ENCODE data around the gene PRPSAP1.

DNA sequence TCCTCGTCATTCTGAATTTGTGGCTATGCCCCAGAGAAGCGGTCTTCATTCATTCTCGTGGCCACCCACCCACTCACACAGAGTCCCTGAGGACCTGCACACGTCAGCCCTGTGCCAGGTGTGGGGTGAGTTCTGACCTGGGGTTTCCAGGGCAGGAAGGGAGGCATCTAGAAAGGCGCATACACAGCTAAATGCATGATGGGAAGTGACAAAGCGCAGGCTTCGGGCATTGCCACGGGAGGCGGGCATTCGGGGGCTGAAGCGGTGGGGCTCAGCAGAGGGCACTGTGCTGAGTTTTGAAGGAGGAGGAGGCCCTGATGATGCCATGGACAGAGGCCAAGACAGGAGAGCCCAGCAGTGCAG lies 77.7 kb downstream of the PRPSAP1 start:
- TF ChIP-seq ZNF2 (tag by site-specific recombination; IDR thresholded peaks at IDR 0.05), result no peak
- no peak for TF ChIP-seq ZNF341 (tag by site-specific recombination; IDR thresholded peaks at IDR 0.05; ENCODE audit: low read depth)
- TF ChIP-seq, protein P1, sequence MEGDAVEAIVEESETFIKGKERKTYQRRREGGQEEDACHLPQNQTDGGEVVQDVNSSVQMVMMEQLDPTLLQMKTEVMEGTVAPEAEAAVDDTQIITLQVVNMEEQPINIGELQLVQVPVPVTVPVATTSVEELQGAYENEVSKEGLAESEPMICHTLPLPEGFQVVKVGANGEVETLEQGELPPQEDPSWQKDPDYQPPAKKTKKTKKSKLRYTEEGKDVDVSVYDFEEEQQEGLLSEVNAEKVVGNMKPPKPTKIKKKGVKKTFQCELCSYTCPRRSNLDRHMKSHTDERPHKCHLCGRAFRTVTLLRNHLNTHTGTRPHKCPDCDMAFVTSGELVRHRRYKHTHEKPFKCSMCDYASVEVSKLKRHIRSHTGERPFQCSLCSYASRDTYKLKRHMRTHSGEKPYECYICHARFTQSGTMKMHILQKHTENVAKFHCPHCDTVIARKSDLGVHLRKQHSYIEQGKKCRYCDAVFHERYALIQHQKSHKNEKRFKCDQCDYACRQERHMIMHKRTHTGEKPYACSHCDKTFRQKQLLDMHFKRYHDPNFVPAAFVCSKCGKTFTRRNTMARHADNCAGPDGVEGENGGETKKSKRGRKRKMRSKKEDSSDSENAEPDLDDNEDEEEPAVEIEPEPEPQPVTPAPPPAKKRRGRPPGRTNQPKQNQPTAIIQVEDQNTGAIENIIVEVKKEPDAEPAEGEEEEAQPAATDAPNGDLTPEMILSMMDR (tag by site-specific recombination; IDR thresholded peaks at IDR 0.05), result no peak
- no peak for TF ChIP-seq YY1 (tag by site-specific recombination; IDR thresholded peaks at IDR 0.05)
- TF ChIP-seq, protein P2, sequence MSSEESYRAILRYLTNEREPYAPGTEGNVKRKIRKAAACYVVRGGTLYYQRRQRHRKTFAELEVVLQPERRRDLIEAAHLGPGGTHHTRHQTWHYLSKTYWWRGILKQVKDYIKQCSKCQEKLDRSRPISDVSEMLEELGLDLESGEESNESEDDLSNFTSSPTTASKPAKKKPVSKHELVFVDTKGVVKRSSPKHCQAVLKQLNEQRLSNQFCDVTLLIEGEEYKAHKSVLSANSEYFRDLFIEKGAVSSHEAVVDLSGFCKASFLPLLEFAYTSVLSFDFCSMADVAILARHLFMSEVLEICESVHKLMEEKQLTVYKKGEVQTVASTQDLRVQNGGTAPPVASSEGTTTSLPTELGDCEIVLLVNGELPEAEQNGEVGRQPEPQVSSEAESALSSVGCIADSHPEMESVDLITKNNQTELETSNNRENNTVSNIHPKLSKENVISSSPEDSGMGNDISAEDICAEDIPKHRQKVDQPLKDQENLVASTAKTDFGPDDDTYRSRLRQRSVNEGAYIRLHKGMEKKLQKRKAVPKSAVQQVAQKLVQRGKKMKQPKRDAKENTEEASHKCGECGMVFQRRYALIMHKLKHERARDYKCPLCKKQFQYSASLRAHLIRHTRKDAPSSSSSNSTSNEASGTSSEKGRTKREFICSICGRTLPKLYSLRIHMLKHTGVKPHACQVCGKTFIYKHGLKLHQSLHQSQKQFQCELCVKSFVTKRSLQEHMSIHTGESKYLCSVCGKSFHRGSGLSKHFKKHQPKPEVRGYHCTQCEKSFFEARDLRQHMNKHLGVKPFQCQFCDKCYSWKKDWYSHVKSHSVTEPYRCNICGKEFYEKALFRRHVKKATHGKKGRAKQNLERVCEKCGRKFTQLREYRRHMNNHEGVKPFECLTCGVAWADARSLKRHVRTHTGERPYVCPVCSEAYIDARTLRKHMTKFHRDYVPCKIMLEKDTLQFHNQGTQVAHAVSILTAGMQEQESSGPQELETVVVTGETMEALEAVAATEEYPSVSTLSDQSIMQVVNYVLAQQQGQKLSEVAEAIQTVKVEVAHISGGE (tag by site-specific recombination; conservative IDR thresholded peaks at IDR 0.05; ENCODE audit: low read depth), result no peak
- TF ChIP-seq, protein P3, sequence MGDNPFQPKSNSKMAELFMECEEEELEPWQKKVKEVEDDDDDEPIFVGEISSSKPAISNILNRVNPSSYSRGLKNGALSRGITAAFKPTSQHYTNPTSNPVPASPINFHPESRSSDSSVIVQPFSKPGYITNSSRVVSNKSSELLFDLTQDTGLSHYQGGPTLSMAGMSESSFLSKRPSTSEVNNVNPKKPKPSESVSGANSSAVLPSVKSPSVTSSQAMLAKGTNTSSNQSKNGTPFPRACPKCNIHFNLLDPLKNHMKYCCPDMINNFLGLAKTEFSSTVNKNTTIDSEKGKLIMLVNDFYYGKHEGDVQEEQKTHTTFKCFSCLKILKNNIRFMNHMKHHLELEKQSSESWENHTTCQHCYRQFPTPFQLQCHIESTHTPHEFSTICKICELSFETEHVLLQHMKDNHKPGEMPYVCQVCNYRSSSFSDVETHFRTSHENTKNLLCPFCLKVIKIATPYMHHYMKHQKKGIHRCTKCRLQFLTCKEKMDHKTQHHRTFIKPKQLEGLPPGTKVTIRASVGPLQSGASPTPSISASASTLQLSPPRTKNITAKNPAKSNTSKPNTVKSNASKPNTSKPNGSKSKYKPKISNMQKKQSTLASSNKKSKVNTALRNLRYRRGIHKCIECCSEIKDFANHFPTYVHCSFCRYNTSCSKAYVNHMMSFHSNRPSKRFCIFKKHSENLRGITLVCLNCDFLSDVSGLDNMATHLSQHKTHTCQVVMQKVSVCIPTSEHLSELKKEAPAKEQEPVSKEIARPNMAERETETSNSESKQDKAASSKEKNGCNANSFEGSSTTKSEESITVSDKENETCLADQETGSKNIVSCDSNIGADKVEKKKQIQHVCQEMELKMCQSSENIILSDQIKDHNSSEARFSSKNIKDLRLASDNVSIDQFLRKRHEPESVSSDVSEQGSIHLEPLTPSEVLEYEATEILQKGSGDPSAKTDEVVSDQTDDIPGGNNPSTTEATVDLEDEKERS (tag by site-specific recombination; IDR thresholded peaks at IDR 0.05), result no peak

Measured in HEK293 (cell line).